HepG2 (cell line): Measurements from ENCODE around the gene PHF2. TPM values are rescaled to one million over a fixed set of nuclear protein-coding genes. Genes with fewer than 3 reads are reported as not detected.

Source experiments
- ATAC-seq: fragments of 200-7000 bp; cut with Tn5 transposase; 3 replicates; pipeline ENCODE4 v1.9.1; 2020; ENCODE audit warnings: mild to moderate bottlenecking, moderate library complexity
- BruUV-seq: library from RNA; stranded (reverse); fragments of 400-500 nt; replicated peaks from 2 replicates; lab custom pipeline; 2021; lab: Mats Ljungman, UMichigan
- CTCF ChIA-PET: fragments of 300-600 bp; formaldehyde crosslinking; extraction: SDS; loops from one replicate; lab custom pipeline; 2021; ENCODE audit warnings: low total read pairs, inconsistent platforms, low intra/inter-chr PET ratio; lab: Yijun Ruan, JAX
- POLR2A ChIA-PET: fragments of 350-600 bp; sonication (Branson Sonifier 250); formaldehyde crosslinking; loops from one replicate; lab custom pipeline; 2020; ENCODE audit warnings: antibody characterized with exemption, inconsistent platforms; lab: Yijun Ruan, JAX
- DNase-seq: peaks from one replicate; pipeline ENCODE4 v3.0.0-alpha.2; 2015; ENCODE audit warnings: low spot score
- FAIRE-seq: peaks from 3 replicates; lab custom pipeline; 2011; peaks lifted over from hg19 to GRCh38; lab: Jason Lieb, UNC
- H2AFZ ChIP-seq: one replicate; pipeline ENCODE4 v1.6.1; 2011; ENCODE audit warnings: low read length, inconsistent platforms
- H3K27ac ChIP-seq: fragments of 300-600 bp; 3 replicates; pipeline ENCODE4 v1.8.0; 2011; ENCODE audit warnings: mixed run types, mild to moderate bottlenecking, mixed read lengths, low read length, inconsistent platforms; ENCODE audit not compliant: insufficient read depth; ENCODE audit errors: extremely low read length
- H3K27me3 ChIP-seq, 2 experiments: fragments of 200-600 bp in 1 of 2; 2 replicates in 1 of 2; 3 replicates in 1 of 2; pipeline versions ENCODE4 v1.6.0 to v1.8.0; 2011; ENCODE audit warnings: low read length in 2 of 2, mild to moderate bottlenecking in 2 of 2, moderate library complexity in 2 of 2, inconsistent platforms in 1 of 2; ENCODE audit not compliant: insufficient read depth in 2 of 2, control insufficient read depth in 1 of 2
- H3K36me3 ChIP-seq, 2 experiments: fragments of 200-600 bp in 1 of 2; replicated peaks in 1 of 2; 2 replicates in 1 of 2; 3 replicates in 1 of 2; pipeline versions ENCODE4 v1.5.1 to v1.8.0; 2011; ENCODE audit warnings: low read length in 2 of 2, inconsistent platforms in 1 of 2; ENCODE audit not compliant: insufficient read depth in 2 of 2, control insufficient read depth in 1 of 2
- H3K4me1 ChIP-seq: 2 replicates; pipeline ENCODE4 v1.5.1; 2012; ENCODE audit warnings: low read length, inconsistent platforms; ENCODE audit not compliant: insufficient read depth
- H3K4me2 ChIP-seq: 2 replicates; pipeline ENCODE4 v1.6.0; 2011; ENCODE audit warnings: low read depth, low read length, inconsistent platforms
- H3K4me3 ChIP-seq, 3 experiments: fragments of 200-600 bp in 1 of 3; sonication (generic), shearing (Covaris generic) in 1 of 3; replicated peaks in 1 of 3; 2 replicates each; pipeline ENCODE4 v1.5.1; 2011 to 2016; ENCODE audit warnings: low read length in 3 of 3, inconsistent platforms in 2 of 3, low read depth in 2 of 3, mild to moderate bottlenecking in 2 of 3, control low read depth in 1 of 3, mixed read lengths in 1 of 3; ENCODE audit not compliant: insufficient read depth in 1 of 3
- H3K79me2 ChIP-seq: one replicate; pipeline ENCODE4 v1.6.1; 2011; ENCODE audit warnings: low read length, inconsistent platforms; ENCODE audit not compliant: insufficient read depth
- H3K9ac ChIP-seq: 2 replicates; pipeline ENCODE4 v1.6.0; 2011; ENCODE audit warnings: mild to moderate bottlenecking, low read depth, low read length, inconsistent platforms; ENCODE audit not compliant: insufficient read depth
- H3K9me3 ChIP-seq: 2 replicates; pipeline ENCODE4 v1.5.1; 2012; ENCODE audit warnings: mild to moderate bottlenecking, low read length
- H4K20me1 ChIP-seq: 2 replicates; pipeline ENCODE4 v1.6.0; 2011; ENCODE audit warnings: inconsistent platforms, mild to moderate bottlenecking, low read length, moderate library complexity; ENCODE audit not compliant: insufficient read depth
- DBP ChIP-seq: sonication (generic); formaldehyde crosslinking; IDR thresholded peaks from 2 replicates; pipeline ENCODE4 v1.4.0; 2020; ENCODE audit warnings: missing genetic modification reagents; ENCODE audit errors: not compliant biosample characterization
- GZF1 ChIP-seq: sonication (generic); formaldehyde crosslinking; IDR thresholded peaks from 2 replicates; pipeline ENCODE4 v1.5.1; 2020; ENCODE audit warnings: mild to moderate bottlenecking, missing genetic modification reagents
- HDAC1 ChIP-seq: sonication (generic); formaldehyde crosslinking; IDR thresholded peaks from 2 replicates; pipeline ENCODE4 v1.5.1; 2020; ENCODE audit warnings: mild to moderate bottlenecking, missing genetic modification reagents
- MED1 ChIP-seq: sonication (generic); formaldehyde crosslinking; IDR thresholded peaks from 2 replicates; pipeline ENCODE4 v1.4.0; 2020; ENCODE audit warnings: missing genetic modification reagents
- PCBP1 ChIP-seq: fragments of 200-400 bp; formaldehyde crosslinking; IDR thresholded peaks from 2 replicates; pipeline ENCODE4 v1.6.1; 2017; ENCODE audit warnings: mild to moderate bottlenecking, low read depth, low read length, borderline replicate concordance
- SMAD9 ChIP-seq: sonication (generic); formaldehyde crosslinking; IDR thresholded peaks from 2 replicates; pipeline ENCODE4 v1.5.1; 2020; ENCODE audit warnings: mild to moderate bottlenecking, missing genetic modification reagents
- TFE3 ChIP-seq: IDR thresholded peaks from 2 replicates; pipeline ENCODE4 v1.6.1; 2016
- ZNF34 ChIP-seq: sonication (generic); formaldehyde crosslinking; IDR thresholded peaks from 2 replicates; pipeline ENCODE4 v1.4.0; 2020; ENCODE audit warnings: mild to moderate bottlenecking, missing genetic modification reagents, borderline replicate concordance
- WGBS: methylation state at CpG from one replicate; pipeline ENCODE4 v1.1.6; 2017; ENCODE audit warnings: low lambda C conversion rate; 5-methylcytosine and 5-hydroxymethylcytosine counted together
- in situ Hi-C: cut with HindIII; loops from 2 replicates; pipeline ENCODE4 v1.10.0; 2017; ENCODE audit warnings: low pct_unique_long_range_greater_than_20kb; ENCODE audit not compliant: extremely low pct_ligation_motif_present
- intact Hi-C: fragments of 100-400 bp; cut with micrococcal nuclease; formaldehyde crosslinking; loops from one replicate; pipeline ENCODE4 v1.10.0; 2022; ENCODE audit not compliant: unreplicated experiment
- polyA plus RNA-seq, 8 experiments: library from polyadenylated mRNA; depleted of rRNA in 3 of 8; stranded (reverse) in 7 of 8; unstranded in 1 of 8; fragments of >200 nt; fragmentation: Illumina TruSeq in 4 of 8; extraction: Trizol in 4 of 8; gene quantifications; 2 replicates each; pipeline versions ENCODE4 v1.2.1 to v1.2.3, GENCODE V29; 2011 to 2016; ENCODE audit warnings: low read depth in 4 of 8, missing spikeins in 1 of 8, mixed read lengths in 1 of 8; ENCODE audit not compliant: insufficient read depth in 1 of 8
- total RNA-seq, 5 experiments: library from RNA; depleted of rRNA; stranded (reverse); fragments of >200 nt; fragmentation: Illumina TruSeq; extraction: Trizol; gene quantifications; 2 replicates each; pipeline ENCODE4 v1.2.3, GENCODE V29; 2016; ENCODE audit warnings: low read depth in 1 of 5
- TF ChIP-seq, protein P1 (sequence below): sonication (generic); formaldehyde crosslinking; IDR thresholded peaks from 2 replicates; pipeline ENCODE4 v1.8.1; 2023; ENCODE audit warnings: missing genetic modification reagents, mild to moderate bottlenecking, borderline replicate concordance
- TF ChIP-seq, protein P2 (sequence below): IDR thresholded peaks from 2 replicates; pipeline ENCODE4 v1.6.1; 2018; ENCODE audit warnings: missing genetic modification reagents, mild to moderate bottlenecking, missing compliant biosample characterization
- TF ChIP-seq, protein P3 (sequence below): sonication (generic); formaldehyde crosslinking; IDR thresholded peaks from 2 replicates; pipeline ENCODE4 v1.8.1; 2022; ENCODE audit warnings: mild to moderate bottlenecking, missing genetic modification reagents
- TF ChIP-seq, protein P4 (sequence below): sonication (generic); formaldehyde crosslinking; IDR thresholded peaks from 2 replicates; pipeline ENCODE4 v1.4.0; 2020; ENCODE audit warnings: mild to moderate bottlenecking, low read depth, missing genetic modification reagents

The PHF2 gene
- total and polyA plus RNA-seq, 2 of the 13 experiments (the other 11 are each of a cell fraction or from before 2014, with no cell fraction given) = 6.6 to 9.1 TPM

DNA sequence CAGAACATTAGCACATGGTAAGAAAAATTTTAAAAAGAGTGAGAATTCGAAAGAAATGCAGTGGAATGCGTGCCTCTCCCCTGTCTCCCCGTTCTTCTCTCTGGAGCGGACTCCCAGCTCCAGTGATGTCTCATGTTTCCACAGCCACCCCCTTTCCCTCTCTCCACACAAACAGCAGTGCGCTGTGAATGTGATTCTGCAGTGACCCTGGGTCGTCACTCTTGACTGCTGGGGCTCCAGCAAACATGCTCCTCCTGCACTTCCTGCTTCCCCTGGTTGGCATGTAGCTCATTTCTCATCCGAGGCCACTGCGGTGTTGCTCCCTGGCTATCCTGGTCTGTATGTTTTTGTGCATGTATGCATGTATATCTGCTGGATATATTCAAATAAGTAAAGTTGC lies 13.3 kb downstream of the PHF2 start (continued):
- TF ChIP-seq GZF1 (CRISPR knock-in tag) = 0 out of 2 replicates have a peak, but pooled peaks have one; percentile 33
- peak; percentile 38; the same call in 1 of the 2 replicates for TF ChIP-seq HDAC1 (CRISPR knock-in tag)
- no peak for TF ChIP-seq DBP (CRISPR knock-in tag)

GRCh38 chr9:93590609-93591234 lies 14.3 kb downstream of the PHF2 start:
- ATAC-seq = no peak
- no peak for DNase-seq
- Histone ChIP-seq H3K9ac (no peak overlapping the region), H3K79me2 (peaks cover 27% of the 10 kb centered on the region), H3K9me3 (no peaks in the 10 kb centered on the region), H3K4me1 (peaks cover 58% of the 10 kb centered on the region), H3K36me3 (no peaks in the 10 kb centered on the region), H3K4me3 (no peak overlapping the region), H2AFZ (no peak overlapping the region), H4K20me1 (no peaks in the 10 kb centered on the region; the same call in 1 of the 2 replicates), H3K27ac (no peak overlapping the region), H3K4me2 (no peak overlapping the region), H3K27me3 (no peaks in the 10 kb centered on the region)
- WGBS = 76% methylated on average over 8 of the region's 8 CpGs
- TF ChIP-seq SMAD9 (CRISPR knock-in tag) (no peak), PCBP1 (no peak), ZNF34 (CRISPR knock-in tag) (no peak), TFE3 (no peak), MED1 (CRISPR knock-in tag) (no peak)
- TF ChIP-seq, protein P1, sequence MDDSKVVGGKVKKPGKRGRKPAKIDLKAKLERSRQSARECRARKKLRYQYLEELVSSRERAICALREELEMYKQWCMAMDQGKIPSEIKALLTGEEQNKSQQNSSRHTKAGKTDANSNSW = no peak
- TF ChIP-seq, protein P2, sequence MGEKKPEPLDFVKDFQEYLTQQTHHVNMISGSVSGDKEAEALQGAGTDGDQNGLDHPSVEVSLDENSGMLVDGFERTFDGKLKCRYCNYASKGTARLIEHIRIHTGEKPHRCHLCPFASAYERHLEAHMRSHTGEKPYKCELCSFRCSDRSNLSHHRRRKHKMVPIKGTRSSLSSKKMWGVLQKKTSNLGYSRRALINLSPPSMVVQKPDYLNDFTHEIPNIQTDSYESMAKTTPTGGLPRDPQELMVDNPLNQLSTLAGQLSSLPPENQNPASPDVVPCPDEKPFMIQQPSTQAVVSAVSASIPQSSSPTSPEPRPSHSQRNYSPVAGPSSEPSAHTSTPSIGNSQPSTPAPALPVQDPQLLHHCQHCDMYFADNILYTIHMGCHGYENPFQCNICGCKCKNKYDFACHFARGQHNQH (CRISPR knock-in tag) = no peak
- TF ChIP-seq, protein P3, sequence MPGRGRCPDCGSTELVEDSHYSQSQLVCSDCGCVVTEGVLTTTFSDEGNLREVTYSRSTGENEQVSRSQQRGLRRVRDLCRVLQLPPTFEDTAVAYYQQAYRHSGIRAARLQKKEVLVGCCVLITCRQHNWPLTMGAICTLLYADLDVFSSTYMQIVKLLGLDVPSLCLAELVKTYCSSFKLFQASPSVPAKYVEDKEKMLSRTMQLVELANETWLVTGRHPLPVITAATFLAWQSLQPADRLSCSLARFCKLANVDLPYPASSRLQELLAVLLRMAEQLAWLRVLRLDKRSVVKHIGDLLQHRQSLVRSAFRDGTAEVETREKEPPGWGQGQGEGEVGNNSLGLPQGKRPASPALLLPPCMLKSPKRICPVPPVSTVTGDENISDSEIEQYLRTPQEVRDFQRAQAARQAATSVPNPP (CRISPR knock-in tag) = no peak
- TF ChIP-seq, protein P4, sequence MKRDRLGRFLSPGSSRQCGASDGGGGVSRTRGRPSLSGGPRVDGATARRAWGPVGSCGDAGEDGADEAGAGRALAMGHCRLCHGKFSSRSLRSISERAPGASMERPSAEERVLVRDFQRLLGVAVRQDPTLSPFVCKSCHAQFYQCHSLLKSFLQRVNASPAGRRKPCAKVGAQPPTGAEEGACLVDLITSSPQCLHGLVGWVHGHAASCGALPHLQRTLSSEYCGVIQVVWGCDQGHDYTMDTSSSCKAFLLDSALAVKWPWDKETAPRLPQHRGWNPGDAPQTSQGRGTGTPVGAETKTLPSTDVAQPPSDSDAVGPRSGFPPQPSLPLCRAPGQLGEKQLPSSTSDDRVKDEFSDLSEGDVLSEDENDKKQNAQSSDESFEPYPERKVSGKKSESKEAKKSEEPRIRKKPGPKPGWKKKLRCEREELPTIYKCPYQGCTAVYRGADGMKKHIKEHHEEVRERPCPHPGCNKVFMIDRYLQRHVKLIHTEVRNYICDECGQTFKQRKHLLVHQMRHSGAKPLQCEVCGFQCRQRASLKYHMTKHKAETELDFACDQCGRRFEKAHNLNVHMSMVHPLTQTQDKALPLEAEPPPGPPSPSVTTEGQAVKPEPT (CRISPR knock-in tag) = no peak
- intact Hi-C loops (no loop called here), in situ Hi-C loops (no loop called here)
- no peak for FAIRE-seq
- ChIA-PET CTCF (no interaction called here), POLR2A (no interaction called here)
- BruUV-seq = no TSS peak
